Subcutaneous abdominal adipose tissue (tissue), 5 donors: Measurements from ENCODE around the gene SBK1.

Experiments used
- H3K27ac ChIP-seq: one replicate; pipeline ENCODE4 v1.7.0; 2013; ENCODE audit warnings: low read depth, mild to moderate bottlenecking, inconsistent platforms, low read length, moderate library complexity
- H3K27me3 ChIP-seq, 5 donors: one replicate each; pipeline ENCODE4 v1.7.0; 2013; ENCODE audit warnings: low read length in 5 of 5, inconsistent platforms in 1 of 5; ENCODE audit not compliant: control insufficient read depth in 5 of 5, insufficient read depth in 4 of 5
- H3K36me3 ChIP-seq, 5 donors: one replicate each; pipeline ENCODE4 v1.7.0; 2013; ENCODE audit warnings: low read length in 5 of 5; ENCODE audit not compliant: control insufficient read depth in 5 of 5, insufficient read depth in 5 of 5
- H3K4me1 ChIP-seq, 5 donors: one replicate each; pipeline ENCODE4 v1.7.0; 2013; ENCODE audit warnings: low read length in 5 of 5, mild to moderate bottlenecking in 3 of 5, moderate library complexity in 1 of 5; ENCODE audit not compliant: control insufficient read depth in 5 of 5, insufficient read depth in 5 of 5
- H3K4me3 ChIP-seq, 5 donors: one replicate each; pipeline ENCODE4 v1.7.0; 2013; ENCODE audit warnings: low read length in 5 of 5, low read depth in 1 of 5
- H3K9ac ChIP-seq, 5 donors: one replicate each; pipeline ENCODE4 v1.7.0; 2013; ENCODE audit warnings: low read length in 5 of 5, mild to moderate bottlenecking in 4 of 5, moderate library complexity in 3 of 5
- H3K9me3 ChIP-seq, 5 donors: one replicate each; pipeline ENCODE4 v1.7.0; 2013; ENCODE audit warnings: low read length in 5 of 5; ENCODE audit not compliant: control insufficient read depth in 5 of 5
- donor health status: healthy.
- donor health status: healthy.
- donor health status: healthy.
- donor health status: healthy.
- donor health status: healthy.

SBK1 gene

DNA sequence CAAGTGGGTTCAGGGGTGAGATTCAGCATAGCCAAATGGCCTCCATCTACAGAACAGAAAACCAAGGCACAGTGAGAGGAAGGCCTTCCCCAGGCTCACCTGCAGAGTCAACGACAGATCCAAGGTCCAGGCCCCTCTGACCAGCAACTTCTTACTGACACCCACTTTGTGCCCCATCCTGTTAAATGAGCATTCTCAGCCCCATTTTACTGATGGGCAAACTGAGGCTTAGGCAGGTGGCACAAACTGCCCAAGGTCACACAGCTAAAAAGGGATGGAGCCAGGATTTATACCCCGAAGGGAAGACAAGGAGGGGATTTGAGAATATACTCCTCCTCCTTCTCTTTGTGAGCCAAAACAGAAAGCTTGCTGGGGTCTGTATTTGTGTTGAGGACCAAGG, 9.3 kb downstream of the SBK1 start:
- no peak overlapping the region for H3K9ac ChIP-seq
- no peaks in the 10 kb centered on the region for H3K4me1 ChIP-seq
- no peak overlapping the region for H3K27ac ChIP-seq
- H3K36me3 ChIP-seq: no peaks in the 10 kb centered on the region
- H3K4me3 ChIP-seq: no peak overlapping the region
- peaks cover 0 to 3% (median 0%) of the 10 kb centered on the region in 5 donors for H3K27me3 ChIP-seq
- H3K9me3 ChIP-seq: no peaks in the 10 kb centered on the region

GRCh38 chr16:28303132-28303531, 10.8 kb downstream of the SBK1 start:
- Histone ChIP-seq H3K4me1 (no peaks in the 10 kb centered on the region), H3K4me3 (no peak overlapping the region), H3K9ac (no peak overlapping the region), H3K27ac (no peak overlapping the region), H3K27me3 (peaks cover 0 to 3% (median 0%) of the 10 kb centered on the region in 5 donors), H3K36me3 (no peaks in the 10 kb centered on the region), H3K9me3 (no peaks in the 10 kb centered on the region)

DNA sequence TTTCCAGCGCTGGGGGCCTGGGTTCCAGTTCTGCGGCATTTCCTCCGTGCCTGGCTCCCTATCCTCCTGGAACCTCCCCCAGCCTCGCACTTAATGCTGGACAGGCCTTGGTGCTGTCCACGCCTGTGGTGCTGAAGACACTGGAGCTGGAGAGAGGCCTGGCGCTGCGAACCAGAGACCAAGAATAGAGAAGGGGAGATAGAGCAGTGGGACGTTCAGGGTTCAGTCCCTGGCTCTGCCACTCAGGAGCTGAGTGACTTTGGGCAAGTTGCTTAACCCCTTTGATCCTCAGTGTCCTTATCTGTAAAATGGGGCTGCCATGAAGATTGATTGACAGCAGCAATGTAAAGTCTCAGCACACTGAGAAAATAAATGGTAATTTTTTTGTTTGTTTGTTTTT, 11.9 kb downstream of the SBK1 start:
- no peak overlapping the region for H3K27ac ChIP-seq
- H3K9me3 ChIP-seq: peaks cover 0 to 5% (median 0%) of the 10 kb centered on the region in 5 donors
- H3K4me1 ChIP-seq: no peaks in the 10 kb centered on the region
- no peak overlapping the region for H3K9ac ChIP-seq
- peaks cover 0 to 3% (median 0%) of the 10 kb centered on the region in 5 donors for H3K27me3 ChIP-seq
- no peak overlapping the region for H3K4me3 ChIP-seq
- H3K36me3 ChIP-seq: no peaks in the 10 kb centered on the region

DNA sequence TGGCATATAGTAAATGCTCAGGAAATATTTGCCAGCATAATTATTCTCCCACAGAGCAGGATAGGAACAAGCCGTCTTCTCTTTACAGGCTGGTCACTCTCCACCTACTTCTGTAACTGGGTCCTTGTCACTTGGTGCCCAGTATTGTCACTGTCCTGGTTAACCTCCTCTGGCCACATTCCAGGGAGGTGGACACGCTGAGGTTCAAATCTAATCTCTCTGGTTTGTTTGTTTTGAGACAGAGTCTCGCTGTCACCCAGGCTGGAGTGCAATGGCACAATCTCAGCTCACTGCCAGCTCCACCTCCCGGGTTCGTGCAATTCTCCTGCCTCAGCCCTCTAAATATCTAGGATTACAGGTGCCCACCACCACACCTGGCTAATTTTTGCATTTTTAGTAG, 15.6 kb downstream of the SBK1 start:
- Histone ChIP-seq H3K27ac (no peak overlapping the region), H3K4me1 (no peaks in the 10 kb centered on the region), H3K4me3 (no peak overlapping the region), H3K36me3 (no peaks in the 10 kb centered on the region), H3K9me3 (peaks cover 0 to 5% (median 0%) of the 10 kb centered on the region in 5 donors), H3K27me3 (peaks cover 0 to 6% (median 2%) of the 10 kb centered on the region in 5 donors), H3K9ac (no peak overlapping the region)

- H3K36me3 ChIP-seq: no peaks in the 10 kb centered on the region
- H3K4me3 ChIP-seq: no peak overlapping the region
- no peaks in the 10 kb centered on the region for H3K4me1 ChIP-seq
- H3K27ac ChIP-seq: no peak overlapping the region
- peaks cover 0 to 6% (median 2%) of the 10 kb centered on the region in 5 donors for H3K27me3 ChIP-seq
- H3K9ac ChIP-seq: no peak overlapping the region
- peaks cover 0 to 5% (median 0%) of the 10 kb centered on the region in 5 donors for H3K9me3 ChIP-seq
Observed at GRCh38 chr16:28308794-28309584, 16.7 kb downstream of the SBK1 start.

- H3K4me3 ChIP-seq: no peak overlapping the region
- H3K4me1 ChIP-seq: no peaks in the 10 kb centered on the region
- H3K9me3 ChIP-seq: peaks cover 0 to 5% (median 0%) of the 10 kb centered on the region in 5 donors
- no peak overlapping the region for H3K9ac ChIP-seq
- peaks cover 0 to 6% (median 5%) of the 10 kb centered on the region in 5 donors for H3K27me3 ChIP-seq
- H3K36me3 ChIP-seq: no peaks in the 10 kb centered on the region
- no peak overlapping the region for H3K27ac ChIP-seq
Observed at GRCh38 chr16:28309811-28310311, 17.5 kb downstream of the SBK1 start.

GRCh38 chr16:28310796-28311195, 18.5 kb downstream of the SBK1 start:
- H3K4me3 ChIP-seq: no peak overlapping the region
- H3K9ac ChIP-seq: no peak overlapping the region
- peaks cover 0 to 7% (median 5%) of the 10 kb centered on the region in 5 donors for H3K27me3 ChIP-seq
- no peaks in the 10 kb centered on the region for H3K36me3 ChIP-seq
- H3K4me1 ChIP-seq: no peaks in the 10 kb centered on the region
- H3K9me3 ChIP-seq: peaks cover 0 to 5% (median 0%) of the 10 kb centered on the region in 5 donors
- H3K27ac ChIP-seq: no peak overlapping the region

DNA sequence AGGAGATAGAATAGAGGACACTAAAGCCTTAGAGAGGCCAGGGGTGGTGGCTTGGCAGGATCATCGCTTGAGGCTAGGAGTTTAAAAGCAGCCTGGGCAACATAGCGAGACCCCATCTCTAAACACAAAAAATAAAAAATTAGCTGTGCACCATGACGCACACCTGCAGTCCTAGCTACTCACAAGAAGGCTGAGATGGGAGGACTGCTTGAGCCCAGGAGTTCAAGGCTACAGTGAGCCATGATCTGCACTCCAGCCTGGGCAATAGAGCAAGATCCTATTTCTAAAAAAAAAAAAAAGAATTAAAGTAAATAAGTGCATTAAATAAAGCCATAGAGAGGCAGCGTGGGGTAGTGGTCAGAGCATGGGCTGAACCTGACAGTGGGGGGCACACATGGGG, 19.1 kb downstream of the SBK1 start:
- peaks cover 0 to 5% (median 0%) of the 10 kb centered on the region in 5 donors for H3K9me3 ChIP-seq
- H3K4me1 ChIP-seq: no peaks in the 10 kb centered on the region
- no peak overlapping the region for H3K4me3 ChIP-seq
- H3K27ac ChIP-seq: no peak overlapping the region
- H3K9ac ChIP-seq: no peak overlapping the region
- no peaks in the 10 kb centered on the region for H3K36me3 ChIP-seq
- H3K27me3 ChIP-seq: peaks cover 0 to 12% (median 5%) of the 10 kb centered on the region in 5 donors

GRCh38 chr16:28311913-28312312, 19.6 kb downstream of the SBK1 start:
- H3K9ac ChIP-seq: no peak overlapping the region
- no peak overlapping the region for H3K27ac ChIP-seq
- H3K36me3 ChIP-seq: no peaks in the 10 kb centered on the region
- H3K27me3 ChIP-seq: peaks cover 0 to 12% (median 5%) of the 10 kb centered on the region in 5 donors
- H3K4me3 ChIP-seq: no peak overlapping the region
- H3K9me3 ChIP-seq: peaks cover 0 to 5% (median 0%) of the 10 kb centered on the region in 5 donors
- peaks cover 0 to 1% (median 0%) of the 10 kb centered on the region in 5 donors for H3K4me1 ChIP-seq

DNA sequence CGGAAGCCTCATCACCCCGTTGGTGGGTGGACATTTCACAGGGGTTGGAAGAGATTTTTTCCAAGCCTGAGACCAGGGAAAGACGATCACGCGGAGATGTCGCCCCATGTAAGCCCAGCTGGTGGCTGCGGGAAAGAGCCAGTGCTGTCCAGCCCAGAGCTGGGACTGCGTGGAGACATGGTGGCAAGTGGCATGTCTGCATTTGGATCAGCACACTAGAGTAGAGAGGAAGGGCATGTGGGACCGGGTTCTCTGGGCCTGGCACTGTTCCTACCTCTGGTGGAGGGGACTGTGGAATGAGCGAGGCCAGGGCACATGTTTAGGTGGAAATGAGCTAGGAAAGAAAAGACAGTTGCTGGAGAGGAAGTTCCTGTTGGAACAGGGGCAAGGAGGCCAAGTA, 20.0 kb downstream of the SBK1 start:
- H3K4me3 ChIP-seq: no peak overlapping the region
- H3K9ac ChIP-seq: no peak overlapping the region
- peaks cover 0 to 3% (median 0%) of the 10 kb centered on the region in 5 donors for H3K4me1 ChIP-seq
- H3K36me3 ChIP-seq: no peaks in the 10 kb centered on the region
- H3K27ac ChIP-seq: no peak overlapping the region
- H3K9me3 ChIP-seq: peaks cover 0 to 5% (median 0%) of the 10 kb centered on the region in 5 donors
- H3K27me3 ChIP-seq: peaks cover 0 to 14% (median 5%) of the 10 kb centered on the region in 5 donors
